ENCODE data around the gene RPAP3.

DNA sequence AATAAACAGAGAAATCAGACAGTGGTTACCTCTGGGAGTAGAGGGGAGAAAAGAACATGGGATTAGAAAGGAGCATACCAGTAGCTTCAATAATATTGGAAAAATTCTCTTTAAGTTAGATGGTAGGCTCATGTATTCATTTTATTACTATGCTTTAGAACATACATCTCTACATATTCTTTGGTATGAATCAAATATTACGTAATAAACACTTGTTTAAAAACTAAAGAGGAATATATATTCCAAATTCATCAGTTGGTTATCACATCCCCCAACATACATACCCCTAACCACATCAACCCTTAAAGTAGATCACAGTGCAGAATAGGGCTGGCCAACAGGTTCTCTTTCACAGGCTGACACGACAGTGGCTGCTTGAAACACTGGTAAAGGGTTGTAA lies 5.6 kb downstream of the RPAP3 start:
- TF ChIP-seq POLR2A (IDR thresholded peaks at IDR 0.05): no peak
- TF ChIP-seq, protein P1, sequence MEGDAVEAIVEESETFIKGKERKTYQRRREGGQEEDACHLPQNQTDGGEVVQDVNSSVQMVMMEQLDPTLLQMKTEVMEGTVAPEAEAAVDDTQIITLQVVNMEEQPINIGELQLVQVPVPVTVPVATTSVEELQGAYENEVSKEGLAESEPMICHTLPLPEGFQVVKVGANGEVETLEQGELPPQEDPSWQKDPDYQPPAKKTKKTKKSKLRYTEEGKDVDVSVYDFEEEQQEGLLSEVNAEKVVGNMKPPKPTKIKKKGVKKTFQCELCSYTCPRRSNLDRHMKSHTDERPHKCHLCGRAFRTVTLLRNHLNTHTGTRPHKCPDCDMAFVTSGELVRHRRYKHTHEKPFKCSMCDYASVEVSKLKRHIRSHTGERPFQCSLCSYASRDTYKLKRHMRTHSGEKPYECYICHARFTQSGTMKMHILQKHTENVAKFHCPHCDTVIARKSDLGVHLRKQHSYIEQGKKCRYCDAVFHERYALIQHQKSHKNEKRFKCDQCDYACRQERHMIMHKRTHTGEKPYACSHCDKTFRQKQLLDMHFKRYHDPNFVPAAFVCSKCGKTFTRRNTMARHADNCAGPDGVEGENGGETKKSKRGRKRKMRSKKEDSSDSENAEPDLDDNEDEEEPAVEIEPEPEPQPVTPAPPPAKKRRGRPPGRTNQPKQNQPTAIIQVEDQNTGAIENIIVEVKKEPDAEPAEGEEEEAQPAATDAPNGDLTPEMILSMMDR (IDR thresholded peaks at IDR 0.05): no peak
- TF ChIP-seq EP300 (IDR thresholded peaks at IDR 0.05): no peak
